DMS53 treated with DMSO at 0.1 percent for 48 hours (cell line): ENCODE results near the gene MRAP2.

Experiments
- DNase-seq: peaks from one replicate; lab custom pipeline; 2025; ENCODE audit not compliant: unreplicated experiment; lab: John Stamatoyannopoulos, UW

Gene MRAP2, protein sequence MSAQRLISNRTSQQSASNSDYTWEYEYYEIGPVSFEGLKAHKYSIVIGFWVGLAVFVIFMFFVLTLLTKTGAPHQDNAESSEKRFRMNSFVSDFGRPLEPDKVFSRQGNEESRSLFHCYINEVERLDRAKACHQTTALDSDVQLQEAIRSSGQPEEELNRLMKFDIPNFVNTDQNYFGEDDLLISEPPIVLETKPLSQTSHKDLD

DNA sequence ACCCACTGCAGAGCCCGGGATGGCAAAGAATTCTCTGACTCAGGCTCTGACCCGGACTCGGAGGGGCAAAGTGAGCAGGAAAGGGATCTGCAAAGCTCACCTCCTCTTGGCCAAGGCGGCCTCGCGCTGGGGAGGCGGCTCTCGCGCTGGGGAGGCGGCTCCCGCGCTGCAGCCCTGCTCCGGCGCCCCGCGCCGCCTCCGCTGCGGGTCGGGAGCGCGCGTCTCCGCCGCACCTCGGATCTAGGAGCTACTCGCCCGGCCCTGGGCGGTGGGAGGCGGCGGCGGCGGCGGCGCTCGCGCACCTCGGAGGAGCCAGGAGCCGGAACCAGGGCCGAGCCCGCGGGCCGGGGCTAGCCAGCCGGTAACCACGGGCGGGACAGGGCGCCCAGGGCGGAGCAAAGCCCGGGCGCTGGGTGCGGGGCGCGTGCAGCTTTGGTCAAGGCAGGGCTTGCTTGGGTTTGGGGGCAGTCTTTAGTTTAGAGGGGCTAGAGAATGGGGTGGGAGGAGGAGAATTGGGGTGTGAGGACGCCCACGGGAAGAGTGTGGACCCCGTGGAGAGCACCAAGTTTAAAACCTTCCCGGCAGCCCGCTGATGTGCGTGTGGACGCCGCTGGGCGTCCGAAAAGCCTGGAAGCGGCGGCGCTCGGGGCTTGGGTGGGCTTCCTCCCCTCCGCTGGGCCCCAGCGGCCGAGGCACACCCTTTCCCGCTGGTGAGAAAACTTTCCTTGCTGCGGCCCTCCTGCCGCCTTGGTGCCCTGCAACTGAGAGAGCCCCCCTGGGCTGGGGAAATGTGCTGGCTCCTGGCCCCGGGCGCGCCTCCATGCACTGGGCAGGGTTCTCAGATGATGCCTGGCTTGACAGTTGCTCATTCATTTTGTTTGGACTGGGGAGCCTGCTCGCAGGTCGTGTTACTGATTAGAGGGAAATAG, at the start of gene MRAP2:
Gene MRAP2 (plus strand): TSS at position 250 of the 929 bp plus-strand sequence. CDS start 21,547 bp downstream, outside the sequence.
- no peak for DNase-seq

DNA sequence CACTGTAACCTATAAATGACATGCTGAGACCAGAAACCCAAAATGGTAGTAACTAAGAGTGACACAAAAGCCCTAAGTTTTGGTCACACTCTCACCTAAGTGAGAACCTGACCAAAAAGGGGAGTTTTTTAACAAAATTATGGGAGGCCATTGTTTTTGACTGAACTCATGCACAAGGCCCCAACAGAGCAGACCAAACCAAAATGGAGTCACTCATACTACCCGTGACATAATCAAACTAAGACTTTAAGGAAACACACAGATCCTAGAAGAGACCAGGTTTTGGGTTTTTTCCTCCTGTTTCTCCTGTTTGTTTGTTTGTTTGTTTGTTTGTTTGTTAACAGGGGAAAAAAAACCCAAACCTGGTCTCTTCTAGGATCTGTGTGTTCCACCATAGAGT, 49.2 kb upstream of the MRAP2 start:
- DNase-seq, result no peak

DNA sequence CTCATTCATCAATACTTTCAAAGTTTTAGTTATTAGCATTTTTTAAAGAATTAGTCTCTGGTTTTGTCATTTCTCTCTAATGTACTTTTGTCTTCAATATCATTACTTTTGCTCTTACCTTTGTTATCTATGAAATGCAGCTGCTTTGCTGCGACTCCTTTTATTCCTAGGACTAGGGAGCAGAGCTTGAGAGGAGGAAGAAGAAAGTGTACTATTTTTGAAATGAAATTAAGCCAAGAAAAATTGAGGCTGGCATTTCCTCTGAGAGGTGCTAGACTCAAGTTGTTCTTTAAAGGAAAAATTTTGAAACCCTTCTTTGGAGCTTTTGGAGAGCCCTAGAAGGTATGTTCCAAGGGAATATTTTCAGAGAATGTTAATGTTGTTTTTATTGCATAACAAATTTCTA, 48.3 kb upstream of the MRAP2 start:
- DNase-seq, result no peak

DNA sequence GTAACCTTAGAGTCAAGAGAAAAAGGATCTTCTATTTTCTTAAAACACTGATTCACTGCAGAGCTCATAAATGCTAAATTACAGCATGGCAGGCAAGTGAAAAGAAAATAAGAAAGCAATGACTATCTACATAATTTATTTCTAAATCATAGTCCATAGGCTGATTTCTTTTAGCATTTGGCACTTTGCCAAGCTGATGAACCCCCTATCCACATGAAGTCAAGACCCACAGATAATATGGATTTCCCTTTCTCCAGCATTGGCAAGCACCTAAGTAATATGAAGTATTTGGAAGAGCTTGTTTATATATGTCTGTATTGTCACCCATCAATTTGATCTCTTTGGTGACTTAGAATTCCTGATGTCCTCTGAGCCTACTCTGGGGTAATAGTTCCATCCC, 47.9 kb upstream of the MRAP2 start:
- DNase-seq, result no peak

DNA sequence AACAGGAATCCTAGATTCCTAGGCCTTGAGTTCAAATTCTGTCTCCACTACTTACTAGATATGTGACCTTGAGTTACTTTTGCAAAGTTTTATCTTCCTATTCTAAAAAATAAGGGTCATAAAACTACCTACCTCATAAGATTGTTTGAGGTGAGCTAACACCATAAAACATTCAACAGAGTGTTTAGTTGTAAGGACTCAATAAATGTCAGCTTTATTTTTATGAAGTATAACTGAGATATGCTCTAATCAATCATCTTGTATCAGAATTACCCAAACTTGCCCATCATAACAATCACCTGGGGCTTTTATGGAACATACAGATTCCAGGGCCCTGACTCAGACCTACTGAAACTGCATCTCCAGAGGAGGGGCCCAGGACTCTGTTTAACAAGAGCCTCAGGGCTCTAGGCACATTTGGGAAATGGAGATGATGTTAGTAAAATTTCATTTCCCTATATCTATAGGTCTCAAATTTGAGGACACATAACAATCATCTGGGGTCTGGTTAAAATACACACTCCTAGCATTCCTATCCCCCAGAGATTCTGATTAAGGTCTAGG, 35.5 kb upstream of the MRAP2 start:
- no peak for DNase-seq

DNA sequence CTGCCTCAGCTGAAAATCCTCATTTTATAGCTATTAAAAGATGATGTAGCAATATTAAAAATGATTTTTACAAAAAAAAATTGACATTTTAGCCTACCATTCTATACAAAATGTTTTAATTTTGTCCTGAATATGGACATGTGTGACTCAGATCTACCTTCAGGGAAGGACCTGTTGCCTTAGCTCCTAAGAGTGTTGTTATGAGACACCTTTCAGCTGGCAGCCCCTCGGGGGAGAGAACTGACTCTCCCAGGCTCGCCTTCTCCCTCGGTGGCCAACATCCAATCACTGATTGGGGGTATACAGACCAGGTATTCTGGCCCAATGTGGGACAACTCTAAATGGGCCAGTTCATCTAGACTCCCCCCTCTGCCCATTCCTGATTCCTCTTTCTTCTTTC, 32.5 kb upstream of the MRAP2 start:
- DNase-seq, result no peak

DNA sequence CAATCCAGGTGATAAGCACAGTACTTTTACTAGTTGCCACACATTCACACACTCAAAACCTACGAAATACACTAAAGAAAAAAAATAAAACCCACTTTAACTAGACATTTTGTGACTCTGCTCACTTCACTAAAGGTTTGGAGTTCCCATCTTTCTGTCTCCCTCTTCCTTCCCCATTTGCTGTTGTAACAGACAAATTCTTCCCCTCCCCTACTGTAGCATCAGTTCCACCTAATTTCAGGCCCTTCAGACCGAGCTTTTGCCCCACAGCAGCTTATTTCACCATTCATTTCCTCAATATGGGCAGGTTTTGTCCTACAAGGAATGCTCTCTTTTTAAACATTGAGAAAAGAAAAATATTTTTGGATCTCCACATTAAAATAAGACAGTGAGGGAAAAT, 31.3 kb upstream of the MRAP2 start:
- no peak for DNase-seq

DNA sequence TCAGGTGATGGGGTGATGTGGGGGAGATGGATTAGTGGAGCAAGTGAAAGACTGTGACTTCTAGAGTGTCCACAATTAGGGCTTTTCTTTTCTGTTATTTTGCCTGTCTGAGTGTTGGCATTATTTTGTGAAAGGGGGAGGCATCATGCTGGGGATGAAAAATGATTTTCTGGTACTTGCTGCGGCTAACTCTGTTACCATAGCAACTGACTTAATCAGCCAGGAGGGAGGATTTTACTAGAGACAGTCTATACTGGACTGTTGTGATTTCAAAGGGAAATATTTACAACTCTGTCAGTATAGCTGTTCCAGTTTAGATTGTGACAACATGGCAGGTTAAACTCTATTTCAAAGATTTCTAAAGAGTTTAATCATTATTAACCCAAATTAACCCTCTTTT, 30.4 kb upstream of the MRAP2 start:
- DNase-seq, result no peak

DNA sequence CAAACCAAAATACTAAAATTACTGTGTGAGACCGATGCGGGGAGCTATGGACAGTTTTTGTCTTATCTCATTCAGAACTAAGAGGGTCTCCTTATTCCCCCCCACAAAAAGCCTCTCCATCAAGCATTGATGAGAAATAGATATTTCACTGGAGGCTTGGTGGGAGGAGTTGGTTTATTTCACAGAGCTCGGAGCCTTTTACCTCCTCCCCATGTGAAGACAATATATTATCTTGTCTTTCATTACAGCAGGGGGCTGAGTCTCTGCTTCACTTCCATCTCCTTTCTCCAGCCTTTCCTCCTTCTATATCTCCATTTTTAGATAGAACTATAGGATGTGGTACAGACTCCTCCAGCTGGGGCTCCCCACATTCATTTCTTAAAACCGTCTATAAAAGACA, 29.9 kb upstream of the MRAP2 start:
- no peak for DNase-seq

DNA sequence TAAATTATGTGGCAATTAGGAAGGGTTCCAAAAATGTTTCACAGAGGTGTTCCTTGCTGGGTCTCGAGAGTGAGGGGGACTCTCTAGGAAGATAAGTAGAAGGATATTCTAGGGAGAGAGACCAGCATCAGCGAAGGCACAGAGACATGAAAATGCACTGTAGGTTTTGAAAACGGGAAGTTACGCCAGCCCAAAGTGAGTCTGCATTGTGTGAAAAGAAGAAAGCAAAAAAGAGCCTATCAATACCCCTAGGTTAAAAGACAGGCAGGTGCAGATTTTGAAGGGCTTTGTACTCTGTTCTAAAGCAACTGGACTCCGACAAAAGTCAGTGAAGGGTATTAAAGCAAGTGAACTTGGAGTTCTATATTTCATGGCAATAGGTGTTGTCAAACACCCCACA, 25.7 kb upstream of the MRAP2 start:
- no peak for DNase-seq

DNA sequence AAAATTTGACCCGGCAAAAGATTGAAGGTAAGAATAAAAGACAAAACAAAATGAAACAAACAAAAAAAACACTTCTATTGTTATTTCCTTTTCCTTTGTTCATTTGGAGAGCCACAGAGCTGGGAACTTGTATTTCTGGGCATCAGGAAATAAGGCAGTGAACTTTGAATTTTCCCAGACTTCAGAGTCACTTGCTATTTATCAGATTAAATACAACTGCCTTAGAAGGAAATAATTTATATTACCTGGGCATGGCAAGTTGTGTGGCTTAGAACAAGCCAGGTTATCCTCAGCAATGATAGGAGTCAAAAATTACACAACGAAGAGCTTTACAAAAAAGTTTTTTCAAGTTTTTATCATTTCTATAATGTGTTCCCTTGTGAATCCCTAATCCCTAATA, 20.2 kb upstream of the MRAP2 start:
- no peak for DNase-seq

DNA sequence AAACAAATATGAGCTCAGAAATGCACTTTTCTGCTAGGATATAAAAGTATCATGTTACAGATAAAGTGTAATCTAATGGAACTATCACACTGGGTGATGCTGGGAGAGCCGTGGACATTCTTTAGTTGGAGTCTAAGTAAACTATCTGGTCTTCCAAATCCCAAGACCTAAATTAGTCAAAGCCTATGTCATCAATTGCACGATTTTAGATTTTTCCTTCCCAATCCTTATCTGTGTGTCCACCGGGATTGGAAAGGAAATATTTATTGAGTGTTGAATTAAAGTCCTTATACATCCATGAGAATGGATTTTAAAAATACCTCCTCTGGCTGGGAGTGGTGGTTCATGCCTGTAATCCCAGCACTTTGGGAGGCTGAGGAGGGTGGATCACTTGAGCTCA, 19.6 kb upstream of the MRAP2 start:
- DNase-seq, result no peak

DNA sequence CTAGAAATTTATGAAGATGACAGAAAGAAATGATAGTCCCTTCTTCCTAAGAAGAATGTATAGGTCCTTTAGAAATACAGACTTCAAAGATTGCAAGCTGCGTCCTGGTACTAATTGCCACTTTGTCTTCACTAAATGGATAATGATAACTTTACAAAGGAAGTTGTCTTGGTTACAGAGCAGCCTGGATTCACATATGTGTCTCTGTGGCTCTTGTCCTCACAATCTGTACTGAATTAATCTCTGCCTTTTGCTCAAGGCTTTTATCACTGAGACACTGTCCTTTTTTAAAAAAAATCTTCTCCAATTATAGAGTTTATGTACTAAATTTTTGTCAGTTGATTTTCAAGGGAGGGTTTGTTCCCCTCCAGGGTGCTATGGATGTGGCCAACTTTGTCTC, 17.5 kb upstream of the MRAP2 start:
- DNase-seq, result no peak

DNA sequence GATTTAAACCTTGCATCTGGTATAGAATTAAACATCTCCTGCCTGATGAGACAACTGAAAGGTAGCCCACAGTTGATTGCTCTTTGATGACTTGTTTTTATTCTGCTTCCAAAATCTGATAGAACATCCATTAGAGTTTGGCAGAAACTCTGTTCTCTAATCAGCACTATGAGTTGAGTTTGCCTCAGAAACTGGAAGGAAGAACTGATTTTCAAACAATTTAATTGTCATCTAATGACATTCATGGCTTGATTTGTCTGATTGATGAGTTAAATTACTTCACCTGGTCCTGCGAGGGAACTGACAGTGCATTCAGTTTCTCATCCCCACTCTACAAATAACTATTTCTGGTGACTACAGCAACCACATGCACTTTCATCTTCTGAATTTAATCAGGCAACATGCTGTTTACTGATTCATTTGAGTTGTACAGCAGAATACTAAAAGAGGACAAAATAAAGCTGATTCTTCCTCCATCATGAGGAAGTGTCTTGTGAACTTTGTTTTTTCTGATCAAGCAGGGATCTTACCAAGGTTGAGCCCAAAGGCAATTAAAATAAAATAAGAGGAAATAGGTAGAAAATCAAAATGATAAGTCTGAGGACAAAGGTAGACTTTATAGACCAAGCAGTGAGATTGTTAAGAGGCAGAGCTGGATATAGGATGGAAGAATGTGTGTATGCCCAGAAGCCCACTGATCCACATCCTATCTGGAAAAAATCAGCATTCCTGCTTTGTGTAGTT, 15.7 kb upstream of the MRAP2 start:
- no peak for DNase-seq

DNA sequence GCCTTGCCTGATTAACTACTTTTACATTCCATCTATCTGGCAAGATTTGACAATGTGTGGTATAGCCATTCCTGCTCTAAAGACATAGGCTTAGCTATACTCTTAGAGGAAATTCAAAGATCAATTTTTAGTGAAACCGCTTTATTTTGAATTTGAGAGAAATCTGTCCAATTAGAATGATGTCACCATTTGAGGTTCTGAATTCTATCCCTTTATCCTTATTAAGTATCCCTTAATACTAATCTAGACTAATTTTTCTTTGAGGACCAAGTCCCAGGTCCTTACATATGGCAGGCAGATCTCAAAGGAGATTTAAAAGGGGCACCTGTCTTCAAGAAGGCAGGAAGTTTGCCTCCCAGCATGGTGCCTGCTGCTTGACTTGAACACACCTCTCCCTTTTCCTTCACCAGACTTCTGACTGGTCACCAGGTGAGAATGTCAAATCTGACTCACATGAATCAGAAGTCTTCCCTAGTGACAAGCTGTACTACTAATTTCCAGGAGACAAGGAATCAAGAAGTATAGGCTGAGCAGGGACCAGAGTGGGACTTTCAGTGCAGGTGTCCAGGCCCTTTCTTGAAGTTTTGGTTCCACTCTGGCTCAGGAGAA, 15.0 kb upstream of the MRAP2 start:
- DNase-seq, result no peak

DNA sequence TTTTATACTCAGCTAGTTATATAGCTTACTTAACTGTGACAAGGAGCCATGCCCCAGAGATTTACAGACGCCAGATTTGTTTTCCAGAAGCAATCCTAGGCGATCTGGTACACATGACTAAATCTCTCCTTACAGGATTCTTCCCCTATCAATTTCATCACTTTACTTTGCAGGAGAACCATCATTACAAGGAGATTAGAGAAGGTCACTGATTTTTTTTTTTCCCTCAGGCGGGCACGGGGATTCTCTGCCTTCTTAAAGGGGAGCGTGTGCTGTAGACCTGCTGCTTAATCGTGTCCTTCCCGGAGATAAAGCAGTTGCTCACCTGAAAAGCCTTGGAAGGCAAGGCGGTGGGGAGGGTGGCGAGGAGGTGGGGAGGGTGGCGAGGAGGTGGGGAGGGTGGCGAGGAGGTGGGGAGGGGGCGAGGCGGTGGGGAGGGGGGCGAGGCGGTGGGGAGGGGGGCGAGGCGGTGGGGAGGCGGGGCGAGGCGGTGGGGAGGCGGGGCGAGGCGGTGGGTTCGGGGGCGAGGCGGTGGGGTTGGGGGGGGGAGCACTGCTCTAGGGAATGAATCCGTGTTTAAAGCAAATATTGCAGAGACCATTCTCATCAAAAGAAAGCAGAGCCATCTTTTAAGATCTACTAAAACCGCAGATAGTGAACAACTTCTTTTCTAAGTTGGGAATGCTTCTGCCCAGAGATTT, 14.3 kb upstream of the MRAP2 start:
- no peak for DNase-seq

DNA sequence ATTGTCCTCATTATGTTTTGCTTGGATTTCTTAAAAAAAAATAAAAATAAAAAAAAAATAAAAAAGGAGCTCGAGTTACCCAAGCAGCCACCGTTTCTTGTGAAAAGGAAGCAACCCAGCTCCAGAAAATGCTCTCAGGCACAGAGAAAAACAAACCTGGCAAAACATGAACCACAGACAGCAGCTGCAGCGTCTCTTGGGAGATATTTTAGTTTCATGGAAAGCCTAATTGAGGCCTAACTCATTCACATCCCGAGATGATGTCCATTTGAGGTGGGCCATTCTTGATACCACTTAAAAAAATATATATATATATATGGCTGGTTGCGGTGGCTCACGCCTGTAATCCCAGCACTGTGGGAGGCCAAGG, 13.7 kb upstream of the MRAP2 start:
- no peak for DNase-seq

DNA sequence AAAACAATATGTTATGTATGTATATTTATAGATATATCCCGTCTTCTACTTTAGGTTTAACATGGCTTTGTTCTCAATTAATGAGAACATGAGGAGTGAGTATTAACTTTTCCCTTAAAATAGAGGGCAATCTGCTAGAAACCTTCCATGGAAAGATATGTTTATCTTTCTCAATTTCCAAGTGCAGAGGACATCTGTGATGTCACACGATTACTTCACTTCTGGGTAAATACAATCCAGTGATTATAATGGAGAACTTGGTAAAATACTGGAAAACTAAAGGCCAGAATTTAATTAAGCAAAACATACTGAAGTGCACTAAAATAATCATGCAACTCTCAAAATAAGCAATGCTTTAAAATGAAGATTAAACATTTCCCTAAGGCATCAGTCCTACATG, 11.9 kb upstream of the MRAP2 start:
- no peak for DNase-seq

DNA sequence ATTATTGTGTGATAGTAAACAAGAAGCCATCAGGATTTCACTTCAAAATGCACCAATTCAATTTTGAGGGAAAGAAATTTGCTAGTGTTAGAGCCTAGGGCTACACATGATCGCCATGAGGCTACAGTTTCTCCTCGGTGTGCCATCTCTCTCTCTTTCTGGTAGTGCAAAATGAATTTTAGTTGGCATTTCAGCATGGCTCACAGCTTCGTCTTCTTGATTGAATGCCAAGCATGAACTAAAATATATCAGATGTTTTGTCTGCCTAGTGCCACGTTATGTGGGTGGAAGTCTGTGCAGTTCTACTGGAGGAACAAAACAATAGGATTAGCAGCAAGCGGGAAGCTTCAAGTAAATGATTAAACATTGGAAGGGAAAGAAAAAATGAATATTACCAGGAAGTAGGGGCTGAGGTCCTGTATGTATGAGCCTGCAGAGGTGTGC, 6.8 kb upstream of the MRAP2 start:
- peak; percentile 46 for DNase-seq

DNA sequence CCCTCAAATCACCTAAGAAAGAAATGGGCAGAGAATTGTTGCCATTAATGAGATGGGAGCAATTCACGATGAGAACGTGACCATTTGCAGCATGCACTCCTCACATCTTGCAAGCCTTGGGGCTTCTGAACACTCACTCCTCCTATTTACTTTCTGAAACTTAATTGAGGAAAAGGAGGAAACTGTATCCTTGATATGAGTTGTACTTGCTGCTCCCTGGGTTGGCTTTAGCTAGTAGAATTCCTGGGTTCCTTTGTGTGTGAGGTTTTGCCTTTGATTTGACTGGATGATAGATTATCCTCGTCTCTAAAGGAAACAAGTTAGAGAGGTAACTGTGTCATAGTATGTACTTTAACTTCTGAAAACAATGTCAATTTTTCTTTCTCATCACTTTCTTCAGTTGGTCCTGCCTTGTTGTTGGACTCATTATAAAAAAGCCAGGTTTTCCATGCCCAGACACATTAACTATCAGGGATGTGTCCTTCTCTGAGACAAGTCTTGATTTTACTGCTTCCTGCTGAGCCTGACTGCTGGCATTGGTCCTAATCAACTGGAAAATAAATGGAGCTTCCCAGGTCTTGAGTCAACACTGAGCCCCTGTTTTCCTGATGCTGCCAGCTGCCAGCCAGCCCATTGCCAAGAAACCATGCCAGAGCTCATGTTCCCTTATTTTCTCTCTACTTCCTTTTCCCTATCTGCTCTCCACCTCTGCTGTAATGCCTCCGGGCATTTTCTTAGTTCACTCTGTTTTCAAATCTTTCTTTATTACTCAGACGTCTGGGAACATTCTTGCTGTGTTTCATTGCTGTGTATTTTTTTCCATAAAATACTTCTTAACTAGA, 6.0 kb upstream of the MRAP2 start:
- DNase-seq, result peak; percentile 29
